Heart left ventricle (tissue), 13 donors: ENCODE data around the gene NETO1.

Experiments
- POLR2A ChIP-seq, 2 donors: fragments of 450-650 bp; IDR thresholded peaks; one replicate each; pipeline ENCODE4 v1.6.1; 2017; ENCODE audit warnings: antibody characterized with exemption in 2 of 2, mild to moderate bottlenecking in 2 of 2, moderate library complexity in 2 of 2
- TF ChIP-seq, protein P1 (sequence below), 12 donors: fragments of 200-600 bp; sonication (generic) in 4 of 12; IDR thresholded peaks; one replicate each; pipeline versions ENCODE4 v1.5.0 to v1.8.0; 2018 to 2022; ENCODE audit warnings: antibody characterized with exemption in 12 of 12, mild to moderate bottlenecking in 5 of 12
- donor health status: ischemic (EF 13 %, LVEDD 7.1; RV severe dilation, severe dysfunction).
- donor health status: DM: no; HTN: yes; CAD: no.
- donor health status: DM: no; HTN: no; CAD: no.
- donor health status: ischemic (EF 25% LVEDD 6.9; RV normal size, moderate dysfunction).
- donor health status: ischemic (EF 25% LVEDD 5.7; RV mildly dilated, moderate dysfunction).
- donor health status: ischemic (EF 35%, LVEDD 5.7; RV mildly dilated, moderate dysfunction).
- donor health status: nonischemic (EF 11% LVEDD 7.7; RV severe dilation, severe dysfunction).
- donor health status: DM: yes; HTN: yes; CAD: no.
- donor health status: PGD.
- donor health status: ischemic (EF 29% LVEDD 5.4; RV normal size, mild dysfunction).
- donor health status: nonischemic (EF 23%, LVEDD 6.1; RV moderate dilation, normal function).

DNA sequence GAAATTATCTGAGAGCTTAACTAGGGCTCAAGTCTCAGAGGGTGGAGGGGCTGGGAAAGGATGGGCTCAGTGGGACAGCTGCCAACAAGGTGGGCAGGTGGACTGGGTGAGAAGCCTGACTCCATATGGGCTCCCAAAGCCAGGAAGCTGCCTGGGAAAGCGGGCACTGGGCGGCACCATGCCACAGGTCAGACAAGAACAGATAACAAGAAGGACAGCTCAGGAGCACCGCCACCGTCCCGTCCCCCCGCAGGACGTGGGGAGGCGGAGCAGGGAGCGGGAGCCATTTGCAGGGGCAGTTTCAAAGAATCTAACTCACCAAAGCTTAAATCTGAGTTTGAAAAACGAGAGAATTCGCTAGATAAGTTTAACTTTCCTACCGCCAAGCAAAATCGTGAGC lies 45.6 kb downstream of the NETO1 start:
- TF ChIP-seq, protein P1, sequence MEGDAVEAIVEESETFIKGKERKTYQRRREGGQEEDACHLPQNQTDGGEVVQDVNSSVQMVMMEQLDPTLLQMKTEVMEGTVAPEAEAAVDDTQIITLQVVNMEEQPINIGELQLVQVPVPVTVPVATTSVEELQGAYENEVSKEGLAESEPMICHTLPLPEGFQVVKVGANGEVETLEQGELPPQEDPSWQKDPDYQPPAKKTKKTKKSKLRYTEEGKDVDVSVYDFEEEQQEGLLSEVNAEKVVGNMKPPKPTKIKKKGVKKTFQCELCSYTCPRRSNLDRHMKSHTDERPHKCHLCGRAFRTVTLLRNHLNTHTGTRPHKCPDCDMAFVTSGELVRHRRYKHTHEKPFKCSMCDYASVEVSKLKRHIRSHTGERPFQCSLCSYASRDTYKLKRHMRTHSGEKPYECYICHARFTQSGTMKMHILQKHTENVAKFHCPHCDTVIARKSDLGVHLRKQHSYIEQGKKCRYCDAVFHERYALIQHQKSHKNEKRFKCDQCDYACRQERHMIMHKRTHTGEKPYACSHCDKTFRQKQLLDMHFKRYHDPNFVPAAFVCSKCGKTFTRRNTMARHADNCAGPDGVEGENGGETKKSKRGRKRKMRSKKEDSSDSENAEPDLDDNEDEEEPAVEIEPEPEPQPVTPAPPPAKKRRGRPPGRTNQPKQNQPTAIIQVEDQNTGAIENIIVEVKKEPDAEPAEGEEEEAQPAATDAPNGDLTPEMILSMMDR (IDR thresholded peaks at IDR 0.05) = no peak
- TF ChIP-seq POLR2A (IDR thresholded peaks at IDR 0.05) = no peak
